MM.1S (cell line): ENCODE results near the gene RASL10B.

ENCODE experiments used
- DNase-seq: peaks from one replicate; pipeline ENCODE4 v3.0.0-alpha.2; 2015
- H2AFZ ChIP-seq: fragments of 300-600 bp; sonication (generic); 2 replicates; pipeline ENCODE4 v1.6.0; 2016; ENCODE audit warnings: antibody characterized with exemption, low read length
- H3F3A ChIP-seq: fragments of 300-600 bp; sonication (generic); 2 replicates; pipeline ENCODE4 v1.6.1; 2016; ENCODE audit warnings: mild to moderate bottlenecking, antibody characterized with exemption, low read length, moderate library complexity, mixed read lengths; ENCODE audit not compliant: insufficient read depth
- H3K27ac ChIP-seq: fragments of 300-600 bp; sonication (generic); 2 replicates; pipeline ENCODE4 v1.5.1; 2016; ENCODE audit warnings: mild to moderate bottlenecking, low read length
- H3K27me3 ChIP-seq: fragments of 300-600 bp; sonication (generic); replicated peaks from 2 replicates; pipeline ENCODE4 v1.6.0; 2016; ENCODE audit warnings: low read length; ENCODE audit not compliant: insufficient read depth
- H3K36me3 ChIP-seq: fragments of 300-600 bp; sonication (generic); replicated peaks from 2 replicates; pipeline ENCODE4 v1.6.1; 2016; ENCODE audit warnings: mild to moderate bottlenecking, low read length, mixed read lengths; ENCODE audit not compliant: insufficient read depth
- H3K4me1 ChIP-seq: fragments of 300-600 bp; sonication (generic); 2 replicates; pipeline ENCODE4 v1.6.1; 2016; ENCODE audit warnings: low read length, mixed read lengths
- H3K4me2 ChIP-seq: fragments of 300-600 bp; sonication (generic); 2 replicates; pipeline ENCODE4 v1.6.0; 2016; ENCODE audit warnings: low read depth, low read length
- H3K4me3 ChIP-seq: fragments of 300-600 bp; sonication (generic); 2 replicates; pipeline ENCODE4 v1.5.1; 2016; ENCODE audit warnings: low read length, mixed read lengths
- H3K79me2 ChIP-seq: fragments of 300-600 bp; sonication (generic); 2 replicates; pipeline ENCODE4 v1.6.1; 2016; ENCODE audit warnings: mixed run types, low read length, mixed read lengths
- H3K9ac ChIP-seq: fragments of 300-600 bp; sonication (generic); 2 replicates; pipeline ENCODE4 v1.6.1; 2016; ENCODE audit warnings: low read length, mixed read lengths
- H3K9me2 ChIP-seq: fragments of 300-600 bp; sonication (generic); replicated peaks from 2 replicates; pipeline ENCODE4 v1.6.1; 2016; ENCODE audit warnings: mild to moderate bottlenecking, low read length, mixed read lengths; ENCODE audit not compliant: insufficient read depth
- H3K9me3 ChIP-seq: fragments of 300-600 bp; sonication (generic); replicated peaks from 2 replicates; pipeline ENCODE4 v1.6.1; 2016; ENCODE audit warnings: mild to moderate bottlenecking, low read length, mixed read lengths; ENCODE audit not compliant: insufficient read depth
- H4K20me1 ChIP-seq: fragments of 300-600 bp; sonication (generic); 2 replicates; pipeline ENCODE4 v1.6.1; 2016; ENCODE audit warnings: mild to moderate bottlenecking, low read length, moderate library complexity, mixed read lengths; ENCODE audit not compliant: insufficient read depth
- EZH2 ChIP-seq: fragments of 300-600 bp; sonication (generic); optimal IDR thresholded peaks from 2 replicates; pipeline ENCODE3; 2017; ENCODE audit warnings: low read depth, mild to moderate bottlenecking, antibody characterized with exemption, low read length, mixed read lengths
- EZH2phosphoT487 ChIP-seq: fragments of 300-600 bp; sonication (generic); IDR thresholded peaks from 2 replicates; pipeline ENCODE4 v1.6.1; 2018; ENCODE audit warnings: antibody characterized with exemption, low read length
- TF ChIP-seq, protein P1 (sequence below): fragments of 300-600 bp; sonication (generic); IDR thresholded peaks from 2 replicates; pipeline ENCODE4 v1.5.1; 2016; ENCODE audit warnings: antibody characterized with exemption, low read length, mixed read lengths

The RASL10B gene

DNA sequence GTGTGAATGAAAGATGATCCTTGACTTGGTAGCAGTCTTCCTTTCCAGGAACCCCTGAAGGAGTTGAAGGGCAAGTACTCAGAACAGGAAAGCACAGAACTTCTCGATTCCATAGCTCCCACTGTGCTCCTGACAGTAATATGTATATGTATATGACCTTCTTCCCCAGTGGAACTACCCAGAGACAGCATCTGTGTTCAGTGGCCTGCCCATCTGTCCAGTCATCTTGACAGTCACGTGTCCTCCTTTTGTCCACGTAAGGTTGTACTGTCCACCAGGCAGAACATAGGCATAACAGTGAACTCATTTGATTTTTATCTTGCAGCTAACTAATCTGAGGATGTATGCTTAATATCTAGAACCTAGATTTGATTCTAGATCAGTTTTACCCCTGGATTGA, 37.8 kb upstream of the RASL10B start:
- no peak overlapping the region for H3K27ac ChIP-seq
- H2AFZ ChIP-seq: no peak overlapping the region
- no peaks in the 10 kb centered on the region for H3K27me3 ChIP-seq
- no peak for DNase-seq
- H3F3A ChIP-seq: no peaks in the 10 kb centered on the region
- H3K4me3 ChIP-seq: no peak overlapping the region
- H3K79me2 ChIP-seq: no peaks in the 10 kb centered on the region
- no peaks in the 10 kb centered on the region for H3K9me2 ChIP-seq
- no peak overlapping the region for H3K4me2 ChIP-seq
- H3K9ac ChIP-seq: no peak overlapping the region
- TF ChIP-seq EZH2phosphoT487 (no peak), EZH2 (no peak)
- TF ChIP-seq, protein P1, sequence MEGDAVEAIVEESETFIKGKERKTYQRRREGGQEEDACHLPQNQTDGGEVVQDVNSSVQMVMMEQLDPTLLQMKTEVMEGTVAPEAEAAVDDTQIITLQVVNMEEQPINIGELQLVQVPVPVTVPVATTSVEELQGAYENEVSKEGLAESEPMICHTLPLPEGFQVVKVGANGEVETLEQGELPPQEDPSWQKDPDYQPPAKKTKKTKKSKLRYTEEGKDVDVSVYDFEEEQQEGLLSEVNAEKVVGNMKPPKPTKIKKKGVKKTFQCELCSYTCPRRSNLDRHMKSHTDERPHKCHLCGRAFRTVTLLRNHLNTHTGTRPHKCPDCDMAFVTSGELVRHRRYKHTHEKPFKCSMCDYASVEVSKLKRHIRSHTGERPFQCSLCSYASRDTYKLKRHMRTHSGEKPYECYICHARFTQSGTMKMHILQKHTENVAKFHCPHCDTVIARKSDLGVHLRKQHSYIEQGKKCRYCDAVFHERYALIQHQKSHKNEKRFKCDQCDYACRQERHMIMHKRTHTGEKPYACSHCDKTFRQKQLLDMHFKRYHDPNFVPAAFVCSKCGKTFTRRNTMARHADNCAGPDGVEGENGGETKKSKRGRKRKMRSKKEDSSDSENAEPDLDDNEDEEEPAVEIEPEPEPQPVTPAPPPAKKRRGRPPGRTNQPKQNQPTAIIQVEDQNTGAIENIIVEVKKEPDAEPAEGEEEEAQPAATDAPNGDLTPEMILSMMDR: no peak
- H3K36me3 ChIP-seq: no peaks in the 10 kb centered on the region
- no peaks in the 10 kb centered on the region for H4K20me1 ChIP-seq
- no peaks in the 10 kb centered on the region for H3K9me3 ChIP-seq
- peaks cover 15% of the 10 kb centered on the region for H3K4me1 ChIP-seq

- Histone ChIP-seq H4K20me1 (no peaks in the 10 kb centered on the region), H3K79me2 (no peaks in the 10 kb centered on the region), H3K36me3 (no peaks in the 10 kb centered on the region), H3K4me2 (no peak overlapping the region), H3K9me2 (no peaks in the 10 kb centered on the region), H3F3A (no peaks in the 10 kb centered on the region), H2AFZ (no peak overlapping the region), H3K4me3 (no peak overlapping the region), H3K27ac (no peak overlapping the region), H3K4me1 (peaks cover 26% of the 10 kb centered on the region), H3K9ac (no peak overlapping the region), H3K27me3 (no peaks in the 10 kb centered on the region), H3K9me3 (no peaks in the 10 kb centered on the region)
- TF ChIP-seq EZH2 (no peak), EZH2phosphoT487 (no peak)
- TF ChIP-seq, protein P1: no peak
- no peak for DNase-seq
Measured at GRCh38 chr17:35694906-35695305, 36.5 kb upstream of the RASL10B start.

DNA sequence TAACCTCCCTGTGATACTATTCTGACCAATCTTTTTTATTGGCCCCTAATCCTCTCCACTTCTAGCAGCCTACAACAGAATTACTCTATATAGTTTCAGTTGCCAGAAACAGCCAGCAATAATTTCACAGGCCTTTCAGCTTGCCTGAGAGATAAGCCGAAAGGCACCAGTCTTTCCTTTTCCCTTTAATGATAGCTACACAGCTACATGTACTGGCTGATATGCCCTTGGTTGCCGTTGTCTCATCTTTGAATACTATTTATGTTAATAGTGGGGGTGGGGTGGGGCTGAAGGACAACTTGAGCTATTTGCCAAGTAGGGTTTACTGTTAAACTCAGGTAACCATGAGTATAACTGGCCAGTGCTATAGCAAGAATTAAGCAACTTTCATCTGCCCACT, 35.8 kb upstream of the RASL10B start:
- no peak overlapping the region for H3K4me2 ChIP-seq
- no peaks in the 10 kb centered on the region for H3K79me2 ChIP-seq
- no peak for DNase-seq
- TF ChIP-seq EZH2: no peak
- TF ChIP-seq, protein P1: no peak
- no peak for TF ChIP-seq EZH2phosphoT487
- H3K4me3 ChIP-seq: no peak overlapping the region
- H3K27ac ChIP-seq: no peak overlapping the region
- H3K27me3 ChIP-seq: no peaks in the 10 kb centered on the region
- no peak overlapping the region for H3K9ac ChIP-seq
- H3K4me1 ChIP-seq: peaks cover 26% of the 10 kb centered on the region
- H2AFZ ChIP-seq: no peak overlapping the region
- H3K36me3 ChIP-seq: no peaks in the 10 kb centered on the region
- no peaks in the 10 kb centered on the region for H3F3A ChIP-seq
- no peaks in the 10 kb centered on the region for H4K20me1 ChIP-seq
- no peaks in the 10 kb centered on the region for H3K9me3 ChIP-seq
- no peaks in the 10 kb centered on the region for H3K9me2 ChIP-seq
